ENCODE measurements around the gene RAB25.

DNA sequence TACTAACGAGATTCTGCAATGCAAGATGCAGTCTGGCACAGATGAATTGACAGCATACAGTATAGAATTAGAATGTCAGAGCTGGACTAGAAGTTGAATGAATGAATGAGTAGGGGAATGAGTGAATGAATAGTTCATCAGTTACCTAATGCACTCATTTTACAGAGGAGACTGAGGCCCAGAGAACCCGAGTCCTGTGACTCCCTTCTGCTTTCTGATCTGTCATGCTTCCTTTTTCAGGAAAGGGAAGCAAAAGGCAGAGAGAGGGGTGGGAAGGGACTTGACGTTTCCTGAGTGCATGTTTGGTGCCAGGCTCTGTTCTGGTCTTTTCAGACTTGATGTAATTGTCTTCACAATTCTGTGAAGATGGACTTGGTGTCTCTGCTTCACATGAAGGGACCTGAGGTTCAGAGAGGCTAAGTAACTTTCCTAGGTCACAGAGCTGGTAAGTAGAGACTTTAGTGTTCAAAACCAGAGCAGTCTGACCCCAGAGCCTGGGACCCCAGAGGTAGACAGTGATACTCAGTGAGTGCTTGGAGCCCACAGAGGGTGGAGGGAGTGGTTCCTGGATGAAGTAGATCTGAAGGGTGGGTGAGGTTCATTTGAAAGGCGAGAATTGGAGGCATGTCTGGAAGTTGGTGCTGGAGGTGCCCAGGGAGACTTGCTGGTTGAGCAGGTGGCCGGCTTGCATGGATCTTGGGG is 29.3 kb downstream of the RAB25 start:
- TF ChIP-seq ZFYVE20 (CRISPR knock-in tag; IDR thresholded peaks at IDR 0.05; ENCODE audit: borderline replicate concordance, low read depth) (no peak), POLR2AphosphoS5 (IDR thresholded peaks at IDR 0.05; ENCODE audit: low read depth, low read length) (no peak), ZKSCAN1 (IDR thresholded peaks at IDR 0.05; ENCODE audit: low read length) (no peak), ZNF549 (CRISPR knock-in tag; IDR thresholded peaks at IDR 0.05) (no peak), NFKBIZ (CRISPR knock-in tag; IDR thresholded peaks at IDR 0.05) (no peak)
- TF ChIP-seq, protein P1, sequence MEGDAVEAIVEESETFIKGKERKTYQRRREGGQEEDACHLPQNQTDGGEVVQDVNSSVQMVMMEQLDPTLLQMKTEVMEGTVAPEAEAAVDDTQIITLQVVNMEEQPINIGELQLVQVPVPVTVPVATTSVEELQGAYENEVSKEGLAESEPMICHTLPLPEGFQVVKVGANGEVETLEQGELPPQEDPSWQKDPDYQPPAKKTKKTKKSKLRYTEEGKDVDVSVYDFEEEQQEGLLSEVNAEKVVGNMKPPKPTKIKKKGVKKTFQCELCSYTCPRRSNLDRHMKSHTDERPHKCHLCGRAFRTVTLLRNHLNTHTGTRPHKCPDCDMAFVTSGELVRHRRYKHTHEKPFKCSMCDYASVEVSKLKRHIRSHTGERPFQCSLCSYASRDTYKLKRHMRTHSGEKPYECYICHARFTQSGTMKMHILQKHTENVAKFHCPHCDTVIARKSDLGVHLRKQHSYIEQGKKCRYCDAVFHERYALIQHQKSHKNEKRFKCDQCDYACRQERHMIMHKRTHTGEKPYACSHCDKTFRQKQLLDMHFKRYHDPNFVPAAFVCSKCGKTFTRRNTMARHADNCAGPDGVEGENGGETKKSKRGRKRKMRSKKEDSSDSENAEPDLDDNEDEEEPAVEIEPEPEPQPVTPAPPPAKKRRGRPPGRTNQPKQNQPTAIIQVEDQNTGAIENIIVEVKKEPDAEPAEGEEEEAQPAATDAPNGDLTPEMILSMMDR (CRISPR knock-in tag; IDR thresholded peaks at IDR 0.05), result no peak
